HG03103 (cell line): Measurements from ENCODE around the gene GPR137B.

Experiments
- ATAC-seq: cut with Tn5 transposase; IDR thresholded peaks from one replicate; pipeline ENCODE4 v1.9.1; 2021; ENCODE audit warnings: low read depth; ENCODE audit not compliant: unreplicated experiment

GPR137B gene

DNA sequence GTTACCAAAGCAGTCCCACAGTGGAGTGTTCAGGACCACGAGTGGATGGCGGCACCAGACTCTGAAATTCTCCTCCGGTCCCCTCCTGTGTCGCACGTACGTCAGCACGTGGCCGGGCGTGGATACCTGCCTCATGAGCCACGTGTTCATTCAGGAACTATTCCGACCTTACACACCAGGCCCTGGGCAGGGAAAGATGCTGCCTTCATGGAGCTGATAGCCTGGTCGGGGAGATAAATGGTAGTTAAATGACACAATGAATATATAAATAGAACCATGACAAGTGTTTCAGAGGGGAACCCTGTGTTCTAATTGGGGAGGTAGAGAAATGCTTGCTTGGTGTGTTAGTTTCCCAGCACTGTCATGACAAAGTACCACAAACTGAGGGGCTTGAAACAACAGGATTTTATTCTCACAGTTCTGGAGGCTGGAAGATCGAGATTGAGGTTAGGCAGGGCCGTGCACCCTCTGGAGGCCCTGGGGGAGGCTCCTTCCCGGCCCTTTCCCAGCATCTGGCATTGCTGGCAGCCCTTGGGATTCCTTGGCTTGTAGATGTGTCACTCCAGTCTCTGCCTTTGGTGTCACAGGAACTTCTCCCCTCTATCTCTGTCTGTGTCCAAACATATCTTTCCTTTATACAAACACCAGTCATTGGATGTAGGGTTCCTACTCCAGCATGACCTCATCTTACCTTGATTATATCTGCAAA lies 28.9 kb upstream of the GPR137B start:
- no peak for ATAC-seq

GRCh38 chr1:236114076-236114747 lies 28.1 kb upstream of the GPR137B start:
- no peak for ATAC-seq

DNA sequence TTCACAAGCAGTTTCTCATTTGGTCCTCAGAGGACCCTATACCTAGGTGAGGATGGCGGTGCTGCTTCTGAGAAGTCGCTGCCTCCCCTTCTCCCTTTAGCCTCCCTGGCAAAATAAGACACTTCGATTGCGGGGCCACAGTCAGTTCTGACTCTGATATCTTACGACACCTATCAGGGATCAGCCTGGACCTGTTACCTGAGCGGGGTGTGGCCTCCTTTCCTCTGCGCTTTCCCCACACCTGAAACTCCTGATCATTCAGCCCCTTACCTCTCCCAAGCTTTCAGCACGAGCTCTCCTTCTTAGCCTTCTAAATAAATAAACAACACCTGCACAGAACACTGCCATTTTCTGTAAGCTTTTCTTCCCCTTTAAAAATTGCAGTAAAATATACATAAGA lies 24.6 kb upstream of the GPR137B start:
- ATAC-seq, result no peak

DNA sequence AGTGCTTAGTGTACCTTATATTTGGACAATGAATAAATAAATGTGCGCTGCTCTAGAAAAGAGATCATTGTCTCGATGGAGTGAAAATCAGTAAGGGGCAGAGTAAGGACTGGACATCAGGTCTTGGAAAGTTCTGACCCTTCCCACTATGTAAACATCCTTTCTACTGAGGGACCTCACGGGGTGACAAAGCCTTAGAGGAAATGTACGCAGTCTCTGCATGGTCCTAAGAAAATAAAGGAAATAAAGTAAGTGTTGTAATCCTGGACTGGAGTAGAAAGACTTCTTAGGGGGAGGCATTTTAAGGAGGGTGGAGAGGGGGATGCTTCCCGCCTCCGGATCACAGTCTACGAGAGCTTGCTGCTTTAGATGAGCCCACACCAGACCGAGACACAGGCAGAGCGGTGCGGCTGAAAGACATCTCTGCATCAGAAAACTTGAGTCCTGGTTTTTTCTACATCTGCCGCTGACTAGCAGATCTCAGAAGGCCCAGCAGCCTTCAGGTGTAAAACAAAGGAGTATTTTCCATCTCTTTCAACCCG lies 22.3 kb upstream of the GPR137B start:
- ATAC-seq, result no peak

DNA sequence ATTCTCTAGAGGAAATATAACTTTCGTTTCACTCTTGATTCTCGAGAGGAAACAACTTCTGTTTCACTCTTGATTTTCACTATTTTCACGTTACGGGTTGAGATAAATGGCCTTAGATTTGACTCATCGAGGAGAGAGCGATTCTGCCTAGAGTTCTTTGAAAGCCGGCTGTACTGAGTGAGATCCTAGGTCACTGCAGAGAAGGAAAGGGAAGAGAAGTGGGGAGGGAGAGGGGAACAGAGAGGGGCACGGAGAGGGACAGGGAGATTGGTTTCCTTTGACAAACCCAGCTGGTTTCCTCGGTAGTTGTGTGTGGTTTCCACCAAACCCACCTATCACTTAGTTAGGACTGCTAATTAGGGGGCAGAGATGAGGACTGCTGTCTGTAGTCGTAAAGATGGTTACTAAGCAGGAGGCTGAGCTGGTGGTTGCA lies 21.6 kb upstream of the GPR137B start:
- ATAC-seq, result no peak

DNA sequence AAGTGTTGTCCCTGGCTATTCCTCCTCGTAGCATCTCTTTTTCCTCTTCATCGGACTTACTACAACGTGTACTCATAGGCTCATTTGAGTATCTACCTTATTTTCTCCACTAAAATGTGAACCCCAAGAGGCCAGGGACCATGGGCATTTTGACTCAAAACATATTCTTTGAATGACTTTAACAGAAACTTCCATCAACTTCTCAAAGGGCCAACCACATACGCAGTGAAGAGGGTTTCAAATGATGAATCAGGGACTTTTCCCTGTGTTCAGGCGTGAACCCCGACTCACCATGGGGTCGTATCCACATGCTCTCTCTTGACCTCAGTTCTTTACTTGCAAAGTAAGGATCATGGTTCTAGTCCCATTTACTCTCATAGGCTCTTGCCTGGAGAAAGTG lies 20.2 kb upstream of the GPR137B start:
- ATAC-seq, result no peak

DNA sequence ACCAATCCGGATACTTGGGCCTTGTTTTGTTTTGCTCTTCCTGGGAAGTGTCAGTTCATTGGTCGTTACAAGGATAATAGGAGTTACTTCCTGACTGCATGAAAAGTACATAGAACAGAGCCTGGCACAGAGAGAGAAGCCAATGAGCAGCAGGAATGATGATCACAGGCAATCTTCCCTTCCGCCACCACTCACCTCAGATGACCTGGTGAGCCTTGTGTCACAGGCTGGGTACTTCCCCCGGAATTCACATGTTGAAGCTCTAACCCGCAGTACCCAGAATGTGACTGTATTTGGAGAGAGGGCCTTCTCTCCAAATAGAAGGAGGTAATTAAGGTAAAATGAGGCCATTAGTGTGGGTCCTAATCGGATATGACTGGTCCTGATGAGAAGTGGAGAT lies 18.8 kb upstream of the GPR137B start:
- no peak for ATAC-seq

- no peak for ATAC-seq
Measured at GRCh38 chr1:236124965-236125364, 17.4 kb upstream of the GPR137B start.

DNA sequence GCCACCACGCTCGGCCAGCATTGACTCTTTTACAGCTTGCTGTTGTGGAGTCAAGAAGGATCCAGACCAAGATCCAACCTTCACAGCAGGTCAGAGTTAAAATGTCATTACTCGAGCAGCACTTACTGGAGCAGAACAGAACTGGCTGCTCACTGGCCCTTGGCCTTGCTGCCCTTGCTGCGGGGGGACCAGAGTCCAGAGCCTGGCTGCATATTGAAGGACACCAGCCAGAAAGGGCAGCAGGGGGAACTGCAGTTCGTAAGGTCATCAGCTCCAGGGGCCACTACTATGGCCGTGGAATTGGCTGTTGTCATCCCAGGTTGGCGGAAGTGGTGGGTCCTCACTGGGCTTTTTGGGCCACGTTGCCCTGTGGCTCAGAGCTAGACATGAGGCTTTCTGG lies 15.3 kb upstream of the GPR137B start:
- ATAC-seq, result no peak

- ATAC-seq, result no peak
Measured at GRCh38 chr1:236128646-236129178, 13.6 kb upstream of the GPR137B start.

DNA sequence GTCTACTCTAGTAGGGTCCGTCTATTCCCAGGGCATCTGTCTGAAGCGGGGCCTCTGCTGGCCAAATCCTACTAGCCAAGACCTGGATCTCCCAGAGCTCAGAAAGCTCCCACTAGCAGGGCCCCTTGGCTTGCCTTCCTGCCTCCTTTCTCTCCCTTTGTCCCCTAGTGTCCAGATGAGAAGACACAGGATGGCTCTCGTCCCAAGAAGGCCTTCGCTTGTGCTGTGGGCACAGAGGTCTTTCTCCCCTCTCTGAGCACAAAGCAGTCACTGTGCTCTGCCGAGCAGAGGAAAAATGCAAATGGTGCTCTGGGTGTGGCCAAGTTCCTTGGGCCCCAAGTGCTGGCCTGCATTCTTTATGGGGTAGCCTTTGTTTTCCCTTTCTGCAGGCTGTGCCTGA lies 13.0 kb upstream of the GPR137B start:
- no peak for ATAC-seq

GRCh38 chr1:236130372-236130771 lies 12.0 kb upstream of the GPR137B start:
- ATAC-seq, result no peak

DNA sequence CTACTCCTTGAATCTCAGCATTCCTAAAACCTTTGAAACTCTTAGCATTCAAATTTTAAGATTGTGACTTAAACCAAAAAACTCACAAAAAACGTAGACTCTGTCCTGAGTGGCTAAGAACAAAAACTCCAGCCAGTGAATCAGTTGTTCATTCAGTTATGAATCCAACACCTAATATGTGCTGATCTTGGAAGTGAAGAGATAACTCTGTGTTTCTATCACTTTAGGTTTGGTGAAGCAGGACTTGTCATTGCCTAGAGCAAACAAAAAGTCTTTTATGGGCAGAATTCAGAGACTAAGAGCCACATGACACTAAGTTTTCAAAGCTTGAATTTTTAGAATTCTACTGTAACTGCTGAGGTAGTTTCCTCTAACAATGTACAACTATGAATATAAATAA lies 10.4 kb upstream of the GPR137B start:
- no peak for ATAC-seq

GRCh38 chr1:236132420-236133046 lies 9.8 kb upstream of the GPR137B start:
- ATAC-seq, result no peak

GRCh38 chr1:236133339-236133738 lies 9.0 kb upstream of the GPR137B start:
- no peak for ATAC-seq

DNA sequence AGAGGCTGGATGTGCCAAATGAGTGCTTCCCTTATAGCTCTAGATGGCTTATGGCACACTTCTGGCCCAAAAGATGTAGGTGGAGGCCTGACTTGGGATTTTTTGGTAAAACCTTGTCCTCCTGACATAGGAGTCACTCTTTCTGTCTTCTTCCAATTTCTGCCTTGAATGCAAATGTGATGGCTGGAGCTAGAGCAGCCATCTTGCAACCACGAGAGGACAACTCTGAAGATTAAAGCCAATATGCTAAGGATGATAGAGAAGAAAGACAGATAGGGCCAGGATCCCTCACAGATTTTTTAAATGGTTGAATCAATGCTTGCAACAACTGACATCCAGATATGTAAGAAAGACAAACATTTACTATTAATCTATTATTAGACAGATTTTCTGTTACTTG lies 8.5 kb upstream of the GPR137B start:
- no peak for ATAC-seq

DNA sequence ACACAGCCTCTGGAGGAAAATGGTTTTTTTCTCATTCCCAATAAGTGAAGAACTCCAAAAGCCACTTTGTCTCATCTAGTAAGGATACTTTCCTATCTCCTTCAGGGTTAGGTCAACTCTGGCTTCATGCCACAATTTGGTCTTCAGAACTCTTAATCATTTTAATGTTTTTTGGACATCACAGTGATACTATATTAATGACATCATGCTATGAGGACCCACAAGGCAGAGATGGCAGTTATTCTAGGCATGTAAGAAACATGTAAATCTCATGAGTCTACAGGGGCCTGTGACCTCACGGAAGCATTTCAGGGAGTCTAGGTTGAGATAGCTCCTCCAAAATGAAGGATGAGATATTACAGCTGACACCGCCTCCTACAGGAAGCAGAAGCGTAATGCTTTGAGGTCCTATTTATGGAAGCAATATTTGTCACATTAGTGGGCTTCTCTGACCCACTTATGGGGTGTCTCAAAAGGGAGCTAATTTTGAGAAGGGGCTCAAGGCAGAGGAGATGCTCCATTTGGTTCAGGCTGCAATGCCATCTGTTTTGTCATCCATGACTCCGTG lies 5.0 kb upstream of the GPR137B start:
- ATAC-seq, result no peak

DNA sequence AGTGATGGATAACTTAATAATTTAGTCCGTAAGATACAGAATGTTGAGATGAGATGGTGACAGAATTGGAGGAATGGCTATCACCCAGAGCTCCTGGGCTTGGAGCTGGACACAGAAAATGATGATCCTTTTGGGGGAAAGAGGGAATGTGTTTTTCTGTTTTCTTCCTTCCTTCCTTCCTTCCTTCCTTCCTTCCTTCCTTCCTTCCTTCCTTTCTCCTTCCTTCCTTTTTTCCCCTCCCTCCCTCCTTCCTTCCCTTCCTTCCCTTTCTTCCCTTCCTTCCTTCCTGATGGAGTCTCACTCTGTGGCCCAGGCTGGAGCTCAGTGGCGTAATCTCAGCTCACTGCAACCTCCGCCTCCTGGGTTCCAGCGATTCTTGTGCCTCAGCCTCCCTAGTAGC lies 2.8 kb upstream of the GPR137B start:
- no peak for ATAC-seq

DNA sequence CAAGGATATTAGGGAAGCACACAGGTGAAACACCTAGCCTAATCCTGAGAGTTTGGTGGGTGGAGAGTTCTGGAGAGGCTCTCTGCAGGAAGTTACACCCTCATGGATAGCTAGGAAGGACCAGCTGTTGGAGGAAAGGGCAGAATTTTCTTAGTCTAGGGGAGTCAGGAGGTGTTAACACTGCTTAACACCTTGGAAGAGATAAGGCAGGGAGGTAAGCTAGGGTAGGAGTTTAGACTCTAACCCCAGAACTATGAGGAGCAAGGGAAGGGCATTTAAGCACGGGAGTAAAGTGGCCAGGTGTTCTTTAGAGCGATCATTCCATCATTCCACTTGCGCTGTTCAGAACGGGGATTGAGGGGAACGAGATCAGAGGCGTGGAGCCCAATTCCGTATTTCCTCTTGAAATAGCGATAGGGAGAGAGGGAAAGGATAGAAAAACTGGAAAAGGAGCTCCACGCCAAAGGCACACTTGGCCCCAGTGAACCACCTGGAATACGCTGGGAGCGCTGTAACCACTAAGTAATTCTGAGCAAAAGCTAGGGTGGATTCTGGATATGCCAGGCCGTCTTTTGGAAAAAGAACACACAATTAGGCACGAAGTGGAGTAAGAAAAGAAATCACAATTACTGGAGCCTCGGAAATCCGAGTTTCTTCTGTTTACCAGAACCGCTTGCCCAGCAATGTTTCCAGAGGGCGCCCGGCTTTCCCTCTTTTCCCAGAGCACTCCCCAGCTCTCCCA lies 1.5 kb upstream of the GPR137B start:
- ATAC-seq, result no peak

- ATAC-seq, result peak; percentile 24
Measured at GRCh38 chr1:236141447-236142252, 689 bp upstream of the GPR137B start.
